A549 (cell line): ENCODE results near the gene ATG2A.

ENCODE experiments used
- CTCF ChIP-seq: fragments of >200 bp; sonication (Bioruptor Twin); formaldehyde crosslinking; IDR thresholded peaks from 3 replicates; pipeline ENCODE4 v1.5.1; 2016
- EHF ChIP-seq: fragments of 250-450 bp; sonication (Bioruptor Pico); IDR thresholded peaks from 2 replicates; pipeline ENCODE4 v1.5.0; 2020; ENCODE audit warnings: mild to moderate bottlenecking
- FOXS1 ChIP-seq: fragments of 250-450 bp; sonication (Bioruptor Pico); IDR thresholded peaks from 2 replicates; pipeline ENCODE4 v1.5.0; 2020; ENCODE audit warnings: mild to moderate bottlenecking, moderate library complexity
- KDM5A ChIP-seq: fragments of 200-600 bp; sonication (generic); IDR thresholded peaks from 2 replicates; pipeline ENCODE4 v1.6.1; 2016; ENCODE audit warnings: antibody characterized with exemption, mild to moderate bottlenecking
- MAX ChIP-seq: IDR thresholded peaks from 2 replicates; pipeline ENCODE4 v1.6.1; 2012
- POLR2A ChIP-seq: IDR thresholded peaks from 2 replicates; pipeline ENCODE4 v1.6.1; 2012; ENCODE audit warnings: mild to moderate bottlenecking, low read length
- RAD21 ChIP-seq, 2 experiments: fragments of >200 bp in 1 of 2; sonication (Bioruptor Twin) in 1 of 2; formaldehyde crosslinking in 1 of 2; IDR thresholded peaks in 1 of 2; conservative IDR thresholded peaks in 1 of 2; 2 replicates in 1 of 2; 3 replicates in 1 of 2; pipeline ENCODE4 v1.6.1; 2012 to 2018; ENCODE audit warnings: inconsistent platforms in 1 of 2
- ZFP36 ChIP-seq: fragments of 450-650 bp; IDR thresholded peaks from 2 replicates; pipeline ENCODE4 v1.6.1; 2014; ENCODE audit warnings: borderline replicate concordance; ENCODE audit not compliant: partially characterized antibody
- TF ChIP-seq, protein P1 (sequence below): fragments of 450-650 bp; IDR thresholded peaks from 2 replicates; pipeline ENCODE4 v1.6.1; 2014; ENCODE audit warnings: antibody characterized with exemption
- TF ChIP-seq, protein P2 (sequence below): IDR thresholded peaks from 2 replicates; pipeline ENCODE4 v1.6.1; 2012

DNA sequence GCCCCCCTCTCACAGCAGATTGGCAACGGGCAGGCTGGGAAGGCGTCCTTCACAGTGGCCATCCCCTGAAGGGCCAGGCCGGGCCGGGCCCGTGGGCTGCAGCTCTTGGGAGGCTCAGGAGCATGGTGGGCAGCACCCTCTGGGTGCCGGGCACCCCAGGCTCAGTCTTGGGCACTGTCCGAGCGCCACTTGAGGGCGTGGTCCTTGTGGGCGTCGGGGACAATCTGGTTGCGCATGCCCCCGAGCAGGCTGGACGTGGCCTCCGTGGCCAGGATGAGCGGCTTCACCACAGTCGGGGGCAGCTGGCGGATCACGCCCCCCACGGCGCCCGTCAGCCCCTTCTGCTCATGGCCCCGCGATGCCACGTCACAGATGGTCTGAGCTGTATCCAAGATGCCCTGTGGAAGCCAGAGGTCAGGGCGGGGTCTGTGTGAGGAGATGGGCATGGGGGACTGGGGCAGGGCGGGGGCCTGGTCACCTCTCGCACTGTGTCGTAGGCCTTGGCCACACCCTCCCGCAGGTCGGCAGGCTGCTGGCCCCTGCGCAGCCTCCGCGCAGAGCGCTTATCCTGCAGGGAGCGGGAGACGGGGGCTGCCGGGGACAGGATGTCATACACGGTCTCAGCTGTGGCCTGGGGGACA is 22.1 kb downstream of the ATG2A start:
- TF ChIP-seq CTCF (no peak), EHF (no peak), FOXS1 (CRISPR knock-in tag) (no peak), POLR2A (no peak), KDM5A (no peak), RAD21 (conservative IDR thresholded peaks at IDR 0.05 in 1 of 2, IDR thresholded peaks at IDR 0.05 in 1 of 2) (no peak), MAX (no peak), ZFP36 (no peak)
- TF ChIP-seq, protein P1, sequence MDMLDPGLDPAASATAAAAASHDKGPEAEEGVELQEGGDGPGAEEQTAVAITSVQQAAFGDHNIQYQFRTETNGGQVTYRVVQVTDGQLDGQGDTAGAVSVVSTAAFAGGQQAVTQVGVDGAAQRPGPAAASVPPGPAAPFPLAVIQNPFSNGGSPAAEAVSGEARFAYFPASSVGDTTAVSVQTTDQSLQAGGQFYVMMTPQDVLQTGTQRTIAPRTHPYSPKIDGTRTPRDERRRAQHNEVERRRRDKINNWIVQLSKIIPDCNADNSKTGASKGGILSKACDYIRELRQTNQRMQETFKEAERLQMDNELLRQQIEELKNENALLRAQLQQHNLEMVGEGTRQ = no peak
- TF ChIP-seq, protein P2, sequence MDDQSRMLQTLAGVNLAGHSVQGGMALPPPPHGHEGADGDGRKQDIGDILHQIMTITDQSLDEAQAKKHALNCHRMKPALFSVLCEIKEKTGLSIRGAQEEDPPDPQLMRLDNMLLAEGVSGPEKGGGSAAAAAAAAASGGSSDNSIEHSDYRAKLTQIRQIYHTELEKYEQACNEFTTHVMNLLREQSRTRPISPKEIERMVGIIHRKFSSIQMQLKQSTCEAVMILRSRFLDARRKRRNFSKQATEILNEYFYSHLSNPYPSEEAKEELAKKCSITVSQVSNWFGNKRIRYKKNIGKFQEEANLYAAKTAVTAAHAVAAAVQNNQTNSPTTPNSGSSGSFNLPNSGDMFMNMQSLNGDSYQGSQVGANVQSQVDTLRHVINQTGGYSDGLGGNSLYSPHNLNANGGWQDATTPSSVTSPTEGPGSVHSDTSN = no peak
